KMS-11 (cell line): ENCODE results near the gene MATK.

ENCODE experiments used
- H2AFZ ChIP-seq: fragments of 200-600 bp; sonication (generic); 2 replicates; pipeline ENCODE4 v1.6.1; 2016; ENCODE audit warnings: antibody characterized with exemption, mixed run types, low read depth
- H3K27ac ChIP-seq: fragments of 200-600 bp; sonication (generic); 2 replicates; pipeline ENCODE4 v1.6.1; 2016; ENCODE audit warnings: mild to moderate bottlenecking, mixed run types
- H3K27me3 ChIP-seq: fragments of 200-600 bp; sonication (generic); 2 replicates; pipeline ENCODE4 v1.6.1; 2017; ENCODE audit warnings: mild to moderate bottlenecking, low read depth, mixed run types, moderate library complexity; ENCODE audit not compliant: insufficient read depth
- H3K36me3 ChIP-seq: fragments of 200-600 bp; sonication (generic); 2 replicates; pipeline ENCODE4 v1.6.1; 2017; ENCODE audit warnings: mild to moderate bottlenecking, mixed run types; ENCODE audit not compliant: insufficient read depth
- H3K4me1 ChIP-seq: fragments of 200-600 bp; sonication (generic); 2 replicates; pipeline ENCODE4 v1.6.1; 2016; ENCODE audit warnings: mild to moderate bottlenecking, low read depth, mixed run types; ENCODE audit not compliant: poor library complexity, severe bottlenecking
- H3K4me2 ChIP-seq: fragments of 200-600 bp; sonication (generic); 2 replicates; pipeline ENCODE4 v1.7.0; 2016; ENCODE audit warnings: mild to moderate bottlenecking, mixed run types
- H3K4me3 ChIP-seq: fragments of 200-600 bp; sonication (generic); IDR thresholded peaks from 2 replicates; pipeline ENCODE4 v1.6.1; 2017; ENCODE audit warnings: low read depth, low read length, mixed read lengths; ENCODE audit not compliant: insufficient read depth
- H3K79me2 ChIP-seq: fragments of 200-600 bp; sonication (generic); 2 replicates; pipeline ENCODE4 v1.6.1; 2016; ENCODE audit warnings: low read depth, mixed run types; ENCODE audit not compliant: insufficient read depth
- H3K9ac ChIP-seq: fragments of 200-600 bp; sonication (generic); 2 replicates; pipeline ENCODE4 v1.6.1; 2016; ENCODE audit warnings: mild to moderate bottlenecking, mixed run types
- H4K20me1 ChIP-seq: fragments of 200-600 bp; sonication (generic); 2 replicates; pipeline ENCODE4 v1.6.1; 2016; ENCODE audit warnings: mild to moderate bottlenecking, mixed run types; ENCODE audit not compliant: insufficient read depth
- CTCF ChIP-seq: fragments of 200-600 bp; sonication (generic); conservative IDR thresholded peaks from 2 replicates; pipeline ENCODE4 v1.6.1; 2017; ENCODE audit warnings: low read depth, mild to moderate bottlenecking, antibody characterized with exemption, low read length, moderate library complexity, mixed read lengths

The MATK gene

GRCh38 chr19:3798137-3798536 lies 12.0 kb upstream of the MATK start:
- no peaks in the 10 kb centered on the region for H3K4me1 ChIP-seq
- H3K9ac ChIP-seq = no peak overlapping the region
- H3K4me3 ChIP-seq = no peak overlapping the region
- H3K36me3 ChIP-seq = no peaks in the 10 kb centered on the region
- no peaks in the 10 kb centered on the region for H3K79me2 ChIP-seq
- H3K27me3 ChIP-seq = peaks cover 88% of the 10 kb centered on the region
- no peak overlapping the region for H3K27ac ChIP-seq
- TF ChIP-seq CTCF = no peak
- H3K4me2 ChIP-seq = no peak overlapping the region
- no peaks in the 10 kb centered on the region for H4K20me1 ChIP-seq
- H2AFZ ChIP-seq = no peak overlapping the region

GRCh38 chr19:3796358-3796757 lies 10.2 kb upstream of the MATK start:
- Histone ChIP-seq H3K36me3 (no peaks in the 10 kb centered on the region), H3K4me2 (no peak overlapping the region), H3K79me2 (no peaks in the 10 kb centered on the region), H4K20me1 (no peaks in the 10 kb centered on the region), H3K27me3 (peaks cover 85% of the 10 kb centered on the region), H3K4me1 (no peaks in the 10 kb centered on the region), H2AFZ (no peak overlapping the region), H3K27ac (no peak overlapping the region), H3K4me3 (no peak overlapping the region), H3K9ac (no peak overlapping the region)
- TF ChIP-seq CTCF = no peak

GRCh38 chr19:3793799-3794198 lies 7.6 kb upstream of the MATK start:
- Histone ChIP-seq H3K9ac (no peak overlapping the region), H3K27me3 (peaks cover 85% of the 10 kb centered on the region), H4K20me1 (no peaks in the 10 kb centered on the region), H3K27ac (no peak overlapping the region), H3K36me3 (no peaks in the 10 kb centered on the region), H2AFZ (no peak overlapping the region), H3K4me1 (no peaks in the 10 kb centered on the region), H3K79me2 (no peaks in the 10 kb centered on the region), H3K4me2 (no peak overlapping the region), H3K4me3 (no peak overlapping the region)
- TF ChIP-seq CTCF = no peak

GRCh38 chr19:3792114-3792513 lies 5.9 kb upstream of the MATK start:
- Histone ChIP-seq H2AFZ (no peak overlapping the region), H3K27me3 (peaks cover 83% of the 10 kb centered on the region), H4K20me1 (no peaks in the 10 kb centered on the region), H3K4me1 (no peaks in the 10 kb centered on the region), H3K79me2 (no peaks in the 10 kb centered on the region), H3K4me2 (no peak overlapping the region), H3K4me3 (no peak overlapping the region), H3K9ac (no peak overlapping the region), H3K36me3 (no peaks in the 10 kb centered on the region), H3K27ac (no peak overlapping the region)
- TF ChIP-seq CTCF = no peak
